Bronchial epithelial cell (primary cell): ENCODE measurements around the gene GARIN5A. TPM values are rescaled to one million over a fixed set of nuclear protein-coding genes. Genes with fewer than 3 reads are reported as not detected.

Source experiments
- DNase-seq: peaks from one replicate; pipeline ENCODE4 v3.0.0-alpha.2; 2010; ENCODE audit warnings: low read depth
- FAIRE-seq: peaks from 2 replicates; lab custom pipeline; 2011; peaks lifted over from hg19 to GRCh38; lab: Jason Lieb, UNC
- H3K27me3 ChIP-seq: 2 replicates; pipeline ENCODE4 v1.5.1; 2011; ENCODE audit warnings: low read length; ENCODE audit not compliant: control insufficient read depth, insufficient read depth
- H3K36me3 ChIP-seq: 2 replicates; pipeline ENCODE4 v1.5.1; 2011; ENCODE audit warnings: low read length; ENCODE audit not compliant: control insufficient read depth, insufficient read depth
- H3K4me3 ChIP-seq: 2 replicates; pipeline ENCODE4 v1.5.1; 2011; ENCODE audit warnings: mild to moderate bottlenecking, low read depth, low read length, control low read depth
- total RNA-seq: library from RNA; depleted of rRNA; stranded (reverse); fragments of >200 nt; gene quantifications from 2 replicates; pipeline ENCODE4 v1.2.1, GENCODE V29; 2014
- TF ChIP-seq, protein P1 (sequence below): IDR thresholded peaks from 2 replicates; pipeline ENCODE4 v1.5.1; 2011; ENCODE audit warnings: mild to moderate bottlenecking, moderate library complexity, low read length, control low read depth, inconsistent platforms; ENCODE audit not compliant: insufficient read depth, severe bottlenecking

The GARIN5A gene
- total RNA-seq, 1 donor from 2014 or later: 0.79 TPM

- DNase-seq (peak; percentile 52), FAIRE-seq (no peak)
These were observed 45.1 kb downstream of the GARIN5A start for GRCh38 chr19:50431343-50432220.

GRCh38 chr19:50430888-50431342, 45.7 kb downstream of the GARIN5A start:
- Histone ChIP-seq H3K36me3 (no peaks in the 10 kb centered on the region), H3K4me3 (peak overlapping the region; percentile 43), H3K27me3 (no peaks in the 10 kb centered on the region)
- FAIRE-seq (no peak), DNase-seq (no peak)
- TF ChIP-seq, protein P1, sequence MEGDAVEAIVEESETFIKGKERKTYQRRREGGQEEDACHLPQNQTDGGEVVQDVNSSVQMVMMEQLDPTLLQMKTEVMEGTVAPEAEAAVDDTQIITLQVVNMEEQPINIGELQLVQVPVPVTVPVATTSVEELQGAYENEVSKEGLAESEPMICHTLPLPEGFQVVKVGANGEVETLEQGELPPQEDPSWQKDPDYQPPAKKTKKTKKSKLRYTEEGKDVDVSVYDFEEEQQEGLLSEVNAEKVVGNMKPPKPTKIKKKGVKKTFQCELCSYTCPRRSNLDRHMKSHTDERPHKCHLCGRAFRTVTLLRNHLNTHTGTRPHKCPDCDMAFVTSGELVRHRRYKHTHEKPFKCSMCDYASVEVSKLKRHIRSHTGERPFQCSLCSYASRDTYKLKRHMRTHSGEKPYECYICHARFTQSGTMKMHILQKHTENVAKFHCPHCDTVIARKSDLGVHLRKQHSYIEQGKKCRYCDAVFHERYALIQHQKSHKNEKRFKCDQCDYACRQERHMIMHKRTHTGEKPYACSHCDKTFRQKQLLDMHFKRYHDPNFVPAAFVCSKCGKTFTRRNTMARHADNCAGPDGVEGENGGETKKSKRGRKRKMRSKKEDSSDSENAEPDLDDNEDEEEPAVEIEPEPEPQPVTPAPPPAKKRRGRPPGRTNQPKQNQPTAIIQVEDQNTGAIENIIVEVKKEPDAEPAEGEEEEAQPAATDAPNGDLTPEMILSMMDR: no peak

More at GRCh38 chr19:50431343-50432220, 45.1 kb downstream of the GARIN5A start:
- no peaks in the 10 kb centered on the region for H3K36me3 ChIP-seq
- no peaks in the 10 kb centered on the region for H3K27me3 ChIP-seq
- H3K4me3 ChIP-seq: peak overlapping the region; percentile 43
- TF ChIP-seq, protein P1: no peak

GRCh38 chr19:50428772-50429463, 47.7 kb downstream of the GARIN5A start:
- Histone ChIP-seq H3K4me3 (no peak overlapping the region), H3K36me3 (no peaks in the 10 kb centered on the region), H3K27me3 (no peaks in the 10 kb centered on the region)
- TF ChIP-seq, protein P1: no peak
- DNase-seq (no peak), FAIRE-seq (no peak)

GRCh38 chr19:50427997-50428425, 48.6 kb downstream of the GARIN5A start:
- peak overlapping the region; percentile 29 for H3K4me3 ChIP-seq
- H3K27me3 ChIP-seq: no peaks in the 10 kb centered on the region
- FAIRE-seq (no peak), DNase-seq (peak; percentile 30)
- TF ChIP-seq, protein P1: no peak
- no peaks in the 10 kb centered on the region for H3K36me3 ChIP-seq

DNA sequence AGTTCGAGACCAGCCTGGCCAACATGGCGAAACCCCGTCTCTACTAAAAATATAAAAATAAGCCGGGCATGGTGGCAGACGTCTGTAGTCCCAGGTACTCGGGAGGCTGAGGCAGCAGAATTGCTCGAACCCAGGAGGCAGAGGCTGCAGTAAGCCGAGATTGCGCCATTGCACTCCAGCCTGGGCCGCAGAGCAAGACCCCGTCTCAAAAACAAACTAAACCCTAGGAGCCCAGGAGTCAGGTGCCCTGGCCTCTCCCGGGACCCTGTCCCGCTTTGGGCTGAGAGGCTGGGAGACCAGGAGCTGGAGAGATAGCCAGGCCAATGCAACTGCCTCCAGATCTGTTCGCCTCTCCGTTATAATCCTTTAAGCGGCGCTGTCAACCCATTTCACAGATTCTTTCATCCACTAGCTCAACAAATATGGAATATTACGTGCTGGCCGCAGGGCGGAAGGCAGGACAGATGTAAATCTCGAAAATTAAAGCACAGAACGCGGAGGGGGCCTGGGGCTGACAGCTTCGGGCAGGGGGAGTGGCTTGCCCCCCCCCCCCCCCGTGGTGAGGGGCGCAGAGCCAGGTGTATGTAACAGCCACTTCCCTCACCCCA, 49.2 kb downstream of the GARIN5A start:
- Histone ChIP-seq H3K4me3 (peak overlapping the region; percentile 29), H3K27me3 (no peaks in the 10 kb centered on the region), H3K36me3 (no peaks in the 10 kb centered on the region)
- DNase-seq: no peak
- TF ChIP-seq, protein P1: no peak
- FAIRE-seq: no peak
